ENCODE data around the gene BICRA.

Gene BICRA

GRCh38 chr19:47752440-47753211 is 143.7 kb downstream of the BICRA start:
- DNase-seq: no peak
